Ramos (cell line): ENCODE results near the gene LHPP.
"Not testable (repeated sequence)": the region's sequence is repeated elsewhere in the genome, so short reads cannot be mapped to it uniquely, and the experiment has no call there.

Source experiments
- in situ Hi-C: fragments of 300-500 bp; cut with MboI; formaldehyde crosslinking; loops from one replicate; pipeline ENCODE4 v1.14.3; 2022; ENCODE audit warnings: low sequenced_read_pairs; ENCODE audit not compliant: unreplicated experiment

Gene LHPP

GRCh38 chr10:124461642-124462347, at the start of gene LHPP:
LHPP (plus strand) TSS chr10:124461823; CDS start chr10:124461863, 40 bp downstream.
- in situ Hi-C loops, result no loop called here

- in situ Hi-C loops, result no loop called here
Measured at GRCh38 chr10:124414076-124414475, 47.5 kb upstream of the LHPP start.

- in situ Hi-C loops, result no loop called here
Measured at GRCh38 chr10:124415210-124415609, 46.4 kb upstream of the LHPP start.

- in situ Hi-C loops, result no loop called here
Measured at GRCh38 chr10:124416733-124417132, 44.9 kb upstream of the LHPP start.

- in situ Hi-C loops, result no loop called here
Measured at GRCh38 chr10:124417895-124418725, 43.5 kb upstream of the LHPP start.

- in situ Hi-C loops, result no loop called here
Measured at GRCh38 chr10:124418726-124419501, 42.7 kb upstream of the LHPP start, which contains the start of gene OAT. OAT (minus strand) TSS chr10:124418923; CDS start chr10:124412171, 6,752 bp downstream.

- in situ Hi-C loops, result no loop called here
Measured at GRCh38 chr10:124419635-124420034, 42.0 kb upstream of the LHPP start.

- in situ Hi-C loops, result no loop called here
Measured at GRCh38 chr10:124420254-124420653, 41.4 kb upstream of the LHPP start.

- in situ Hi-C loops, result no loop called here
Measured at GRCh38 chr10:124422742-124423141, 38.9 kb upstream of the LHPP start.

- in situ Hi-C loops, result no loop called here
Measured at GRCh38 chr10:124423813-124424212, 37.8 kb upstream of the LHPP start.

- in situ Hi-C loops, result no loop called here
Measured at GRCh38 chr10:124425227-124425962, 36.2 kb upstream of the LHPP start.

GRCh38 chr10:124428207-124428777, 33.3 kb upstream of the LHPP start:
- in situ Hi-C loops, result no loop called here

GRCh38 chr10:124429576-124429975, 32.0 kb upstream of the LHPP start:
- in situ Hi-C loops, result no loop called here

- in situ Hi-C loops, result no loop called here
Measured at GRCh38 chr10:124430077-124430476, 31.5 kb upstream of the LHPP start.

GRCh38 chr10:124433461-124433860, 28.2 kb upstream of the LHPP start:
- in situ Hi-C loops, result no loop called here

- in situ Hi-C loops, result not testable (repeated sequence)
Measured at GRCh38 chr10:124435683-124436082, 25.9 kb upstream of the LHPP start.

- in situ Hi-C loops, result no loop called here
Measured at GRCh38 chr10:124436191-124436638, 25.4 kb upstream of the LHPP start.

GRCh38 chr10:124441694-124442093, 19.9 kb upstream of the LHPP start:
- in situ Hi-C loops, result not testable (repeated sequence)
